Endothelial cell of umbilical vein (primary cell): Measurements from ENCODE around the gene KCNK15.

ENCODE experiments used
- CTCF ChIP-seq, 2 donors: IDR thresholded peaks; 1 replicate in 1 of 2; 2 replicates in 1 of 2; pipeline ENCODE4 v1.5.1; 2011; ENCODE audit warnings: low read length in 2 of 2, mild to moderate bottlenecking in 2 of 2, moderate library complexity in 2 of 2, control low read depth in 1 of 2, inconsistent platforms in 1 of 2, low read depth in 1 of 2; ENCODE audit not compliant: insufficient read depth in 1 of 2; ENCODE audit errors: extremely low read depth in 1 of 2
- EZH2 ChIP-seq: IDR thresholded peaks from 2 replicates; pipeline ENCODE4 v1.6.1; 2012; ENCODE audit warnings: borderline replicate concordance, low read depth, mild to moderate bottlenecking, moderate library complexity, low read length, inconsistent platforms; ENCODE audit not compliant: severe bottlenecking
- GATA2 ChIP-seq: IDR thresholded peaks from 2 replicates; pipeline ENCODE4 v1.7.0; 2011; ENCODE audit warnings: low read depth, mild to moderate bottlenecking, moderate library complexity, mixed read lengths, low read length; ENCODE audit not compliant: insufficient read length, insufficient read depth
- MAX ChIP-seq: IDR thresholded peaks from 2 replicates; pipeline ENCODE4 v1.6.1; 2011; ENCODE audit not compliant: insufficient read depth, insufficient read length
- MYC ChIP-seq: IDR thresholded peaks from one replicate; pipeline ENCODE4 v1.6.1; 2011; ENCODE audit warnings: mild to moderate bottlenecking, low read depth, low read length
- POLR2A ChIP-seq: IDR thresholded peaks from 2 replicates; pipeline ENCODE4 v1.6.1; 2012; ENCODE audit warnings: low read depth, mild to moderate bottlenecking, control low read depth, low read length
- POLR2AphosphoS5 ChIP-seq: IDR thresholded peaks from 2 replicates; pipeline ENCODE4 v1.6.1; 2012; ENCODE audit warnings: low read depth, mild to moderate bottlenecking, control low read depth, low read length, moderate library complexity; ENCODE audit not compliant: insufficient read depth

- no peak for TF ChIP-seq CTCF (IDR thresholded peaks at IDR 0.05; ENCODE audit: extremely low read depth in 1 of 2, insufficient read depth in 1 of 2, low read depth in 1 of 2, low read length in 2 of 2)
- no peak for TF ChIP-seq GATA2
- TF ChIP-seq MAX, result no peak
- TF ChIP-seq MYC, result no peak
- no peak for TF ChIP-seq POLR2A
- no peak for TF ChIP-seq EZH2
- TF ChIP-seq POLR2AphosphoS5, result no peak
Observed at GRCh38 chr20:44762466-44763140, 16.9 kb downstream of the KCNK15 start.
